ENCODE measurements around the gene PARP15. TPM values are rescaled to one million over a fixed set of nuclear protein-coding genes. Genes with fewer than 3 reads are reported as not detected.

The PARP15 gene
- polyA plus RNA-seq, 1 donor (not counting 4 experiments of a cell fraction or from before 2014, with no cell fraction given), result 0.25 TPM

GRCh38 chr3:122568755-122569154 lies 8.7 kb upstream of the PARP15 start:
- peaks cover 4 to 17% of the 10 kb centered on the region in 2 experiments for H3K36me3 ChIP-seq (ENCODE audit: control insufficient read depth in 2 of 2, extremely low read depth in 1 of 2, insufficient read depth in 2 of 2, low read length in 2 of 2)
- peaks cover 22% of the 10 kb centered on the region for H3K4me1 ChIP-seq (ENCODE audit: control insufficient read depth, extremely low read depth, insufficient read depth, low read length)
- FAIRE-seq (no peak), DNase-seq (ENCODE audit: low read depth, low spot score) (no peak)
- no peak overlapping the region for H3K27ac ChIP-seq (ENCODE audit: control insufficient read depth, insufficient read depth, low read length)
- no peaks in the 10 kb centered on the region for H3K9me3 ChIP-seq (ENCODE audit: control insufficient read depth, low read depth, low read length)
- TF ChIP-seq EZH2 (IDR thresholded peaks at IDR 0.05; ENCODE audit: low read length) (no peak), CTCF (optimal IDR thresholded peaks at IDR 0.05 in 1 of 3, IDR thresholded peaks at IDR 0.05 in 1 of 3, conservative IDR thresholded peaks at IDR 0.05 in 1 of 3; ENCODE audit: extremely low read depth in 1 of 3, insufficient read depth in 2 of 3, low read length in 3 of 3) (no peak)
- no peak overlapping the region for H3K4me3 ChIP-seq (ENCODE audit: control insufficient read depth in 2 of 3, extremely low read depth in 1 of 3, insufficient read depth in 2 of 3, low read depth in 1 of 3, low read length in 3 of 3)
- dilution Hi-C loops (cut with MboI; ENCODE audit: extremely low pct_ligation_motif_present, low sequenced_read_pairs), result no loop called here
- H4K20me1 ChIP-seq (ENCODE audit: control insufficient read depth, extremely low read depth, insufficient read depth, low read length), result no peaks in the 10 kb centered on the region
- peaks cover 11% of the 10 kb centered on the region for H3K79me2 ChIP-seq (ENCODE audit: control insufficient read depth, insufficient read depth, low read length)
- H2AFZ ChIP-seq (ENCODE audit: control insufficient read depth, low read length), result no peak overlapping the region
- H3K9ac ChIP-seq (ENCODE audit: control insufficient read depth, extremely low read depth, insufficient read depth, low read length), result no peak overlapping the region
- no peaks in the 10 kb centered on the region for H3K9me1 ChIP-seq (ENCODE audit: control insufficient read depth, extremely low read depth, insufficient read depth, low read length)
- no peaks in the 10 kb centered on the region for H3K27me3 ChIP-seq (ENCODE audit: control insufficient read depth, extremely low read depth, insufficient read depth, low read length)
- H3K4me2 ChIP-seq (ENCODE audit: control insufficient read depth, extremely low read depth, insufficient read depth, low read depth, low read length), result no peak overlapping the region

- Histone ChIP-seq H4K20me1 (ENCODE audit: control insufficient read depth, extremely low read depth, insufficient read depth, low read length) (no peaks in the 10 kb centered on the region), H3K27me3 (ENCODE audit: control insufficient read depth, extremely low read depth, insufficient read depth, low read length) (no peaks in the 10 kb centered on the region), H3K27ac (ENCODE audit: control insufficient read depth, insufficient read depth, low read length) (peak overlapping the region; percentile 46), H3K4me2 (ENCODE audit: control insufficient read depth, extremely low read depth, insufficient read depth, low read depth, low read length) (peak overlapping the region; percentile 44), H2AFZ (ENCODE audit: control insufficient read depth, low read length) (peak overlapping the region; percentile 16), H3K4me3 (ENCODE audit: control insufficient read depth in 2 of 3, extremely low read depth in 1 of 3, insufficient read depth in 2 of 3, low read depth in 1 of 3, low read length in 3 of 3) (peak overlapping the region in 1 of 3 experiments; percentile 26), H3K4me1 (ENCODE audit: control insufficient read depth, extremely low read depth, insufficient read depth, low read length) (peaks cover 21% of the 10 kb centered on the region), H3K9me1 (ENCODE audit: control insufficient read depth, extremely low read depth, insufficient read depth, low read length) (no peaks in the 10 kb centered on the region), H3K79me2 (ENCODE audit: control insufficient read depth, insufficient read depth, low read length) (no peaks in the 10 kb centered on the region), H3K9me3 (ENCODE audit: control insufficient read depth, low read depth, low read length) (no peaks in the 10 kb centered on the region), H3K36me3 (ENCODE audit: control insufficient read depth in 2 of 2, extremely low read depth in 1 of 2, insufficient read depth in 2 of 2, low read length in 2 of 2) (peaks cover 0 to 10% of the 10 kb centered on the region in 2 experiments), H3K9ac (ENCODE audit: control insufficient read depth, extremely low read depth, insufficient read depth, low read length) (peak overlapping the region; percentile 26)
- DNase-seq (ENCODE audit: low read depth, low spot score) (no peak), FAIRE-seq (peak; percentile 94)
- dilution Hi-C loops (cut with MboI; ENCODE audit: extremely low pct_ligation_motif_present, low sequenced_read_pairs), result no loop called here
- no peak for TF ChIP-seq EZH2 (IDR thresholded peaks at IDR 0.05; ENCODE audit: low read length)
- TF ChIP-seq CTCF (optimal IDR thresholded peaks at IDR 0.05 in 1 of 3, IDR thresholded peaks at IDR 0.05 in 1 of 3, conservative IDR thresholded peaks at IDR 0.05 in 1 of 3; ENCODE audit: extremely low read depth in 1 of 3, insufficient read depth in 2 of 3, low read length in 3 of 3), result peak in 1 of 3 experiments; percentile 8
Measured at GRCh38 chr3:122572940-122573412, 4.5 kb upstream of the PARP15 start.

All from keratinocyte (primary cell).